Tibial nerve (tissue), 4 donors: ENCODE results near the gene COASY. TPM values are rescaled to one million over a fixed set of nuclear protein-coding genes. Genes with fewer than 3 reads are reported as not detected.

ENCODE experiments used
- DNase-seq, 2 donors: peaks; one replicate each; pipeline ENCODE4 v3.0.0-alpha.2; 2019; ENCODE audit warnings: low spot score in 2 of 2
- H3K27ac ChIP-seq, 4 donors: fragments of 200-600 bp; sonication (generic) in 3 of 4; one replicate each; pipeline ENCODE4 v1.5.1; 2017 to 2019; ENCODE audit warnings: mild to moderate bottlenecking in 1 of 4
- H3K27me3 ChIP-seq, 2 donors: fragments of 200-600 bp; sonication (generic) in 1 of 2; one replicate each; pipeline versions ENCODE4 v1.5.1 to v1.6.0; 2017 to 2019
- H3K36me3 ChIP-seq, 3 donors: fragments of 200-600 bp; sonication (generic); one replicate each; pipeline ENCODE4 v1.5.1; 2018 to 2019
- H3K4me1 ChIP-seq, 4 donors: fragments of 200-600 bp; sonication (generic) in 3 of 4; one replicate each; pipeline ENCODE4 v1.5.1; 2017 to 2019
- H3K4me3 ChIP-seq, 4 donors: fragments of 200-600 bp; sonication (generic) in 3 of 4; one replicate each; pipeline ENCODE4 v1.5.1; 2017 to 2019; ENCODE audit warnings: mild to moderate bottlenecking in 1 of 4, moderate library complexity in 1 of 4
- H3K9me3 ChIP-seq, 4 donors: fragments of 200-600 bp; sonication (generic) in 3 of 4; one replicate each; pipeline ENCODE4 v1.5.1; 2017 to 2019
- CTCF ChIP-seq, 5 experiments: fragments of 200-600 bp in 3 of 5; fragments of 450-650 bp in 2 of 5; sonication (generic) in 3 of 5; IDR thresholded peaks; one replicate each; pipeline ENCODE4 v1.5.1; 2016 to 2019; ENCODE audit warnings: antibody characterized with exemption in 5 of 5, mild to moderate bottlenecking in 3 of 5, moderate library complexity in 2 of 5
- EP300 ChIP-seq, 2 donors: sonication (generic); formaldehyde crosslinking; IDR thresholded peaks; one replicate each; pipeline ENCODE4 v1.6.1; 2017; ENCODE audit warnings: antibody characterized with exemption in 2 of 2, mild to moderate bottlenecking in 1 of 2
- POLR2A ChIP-seq, 2 donors: fragments of 450-650 bp; IDR thresholded peaks; one replicate each; pipeline ENCODE4 v1.6.1; 2017; ENCODE audit warnings: antibody characterized with exemption in 2 of 2, mild to moderate bottlenecking in 2 of 2, moderate library complexity in 2 of 2
- WGBS, 2 donors: methylation state at CpG; one replicate each; pipeline ENCODE4 v1.1.5; 2018; 5-methylcytosine and 5-hydroxymethylcytosine counted together
- total RNA-seq, 4 donors: library from RNA; depleted of rRNA; stranded (reverse); fragments of >200 nt; gene quantifications; one replicate each; pipeline ENCODE4 v1.1.0, GENCODE V29; 2016

The COASY gene
- total RNA-seq, 4 donors from 2014 or later, result 22.9 to 33.9 (median 25.5) TPM

GRCh38 chr17:42577532-42578281 lies 15.8 kb downstream of the COASY start, which contains the start of gene PSMC3IP:
PSMC3IP (minus strand) TSS chr17:42577729; CDS start chr17:42577686, 43 bp downstream.
- peak within 1 kb of the TSS; percentile 55 to 90 (median 87) for H3K27ac ChIP-seq
- H3K27me3 ChIP-seq, result no peaks in the 10 kb centered on the region
- peak within 1 kb of the TSS; percentile 41 to 87 (median 72) for H3K4me3 ChIP-seq
- peak; percentile 91 to 93 for DNase-seq
- no peaks in the 10 kb centered on the region for H3K9me3 ChIP-seq
- 0% methylated on average over 27 to 52 of the region's 52 CpGs for WGBS, 2 donors
- TF ChIP-seq EP300 (IDR thresholded peaks at IDR 0.05), result peak; percentile 86 to 94
- TF ChIP-seq CTCF (IDR thresholded peaks at IDR 0.05), result peak; percentile 19 to 71 (median 39)
- peak; percentile 45 to 73 for TF ChIP-seq POLR2A (IDR thresholded peaks at IDR 0.05)
- H3K36me3 ChIP-seq, result peaks cover 2 to 63% (median 26%) of the 10 kb centered on the region in 3 donors
- H3K4me1 ChIP-seq, result peaks cover 0 to 28% (median 12%) of the 10 kb centered on the region in 4 donors

GRCh38 chr17:42578282-42578869 lies 16.4 kb downstream of the COASY start:
- TF ChIP-seq EP300 (IDR thresholded peaks at IDR 0.05) (no peak), CTCF (IDR thresholded peaks at IDR 0.05) (peak; percentile 65 to 78 (median 76)), POLR2A (IDR thresholded peaks at IDR 0.05) (no peak)
- H3K27ac ChIP-seq, result peak overlapping the region; percentile 55 to 90 (median 87)
- H3K4me1 ChIP-seq, result peaks cover 0 to 28% (median 12%) of the 10 kb centered on the region in 4 donors
- peaks cover 2 to 63% (median 27%) of the 10 kb centered on the region in 3 donors for H3K36me3 ChIP-seq
- no peaks in the 10 kb centered on the region for H3K27me3 ChIP-seq
- H3K4me3 ChIP-seq, result peak overlapping the region; percentile 41 to 87 (median 72)
- DNase-seq, result peak; percentile 69 to 88
- WGBS, 2 donors, result 0 to 1% methylated on average over 20 of the region's 20 CpGs
- H3K9me3 ChIP-seq, result no peaks in the 10 kb centered on the region

- Histone ChIP-seq H3K27me3 (no peaks in the 10 kb centered on the region), H3K4me1 (peaks cover 0 to 28% (median 12%) of the 10 kb centered on the region in 4 donors), H3K27ac (no peak overlapping the region), H3K36me3 (peaks cover 2 to 63% (median 35%) of the 10 kb centered on the region in 3 donors), H3K9me3 (no peaks in the 10 kb centered on the region), H3K4me3 (no peak overlapping the region)
- 46 to 52% methylated on average over 2 of the region's 2 CpGs for WGBS, 2 donors
- no peak for DNase-seq
- TF ChIP-seq EP300 (IDR thresholded peaks at IDR 0.05) (no peak), CTCF (IDR thresholded peaks at IDR 0.05) (no peak), POLR2A (IDR thresholded peaks at IDR 0.05) (no peak)
These were observed 18.0 kb downstream of the COASY start for GRCh38 chr17:42579794-42580551.

- H3K4me1 ChIP-seq, result peaks cover 0 to 19% (median 9%) of the 10 kb centered on the region in 4 donors
- no peak overlapping the region for H3K4me3 ChIP-seq
- no peaks in the 10 kb centered on the region for H3K9me3 ChIP-seq
- H3K27me3 ChIP-seq, result no peaks in the 10 kb centered on the region
- no peak for DNase-seq
- TF ChIP-seq POLR2A (IDR thresholded peaks at IDR 0.05), result no peak
- no peak for TF ChIP-seq CTCF (IDR thresholded peaks at IDR 0.05)
- no peak for TF ChIP-seq EP300 (IDR thresholded peaks at IDR 0.05)
- 80 to 85% methylated on average over 7 to 10 of the region's 10 CpGs for WGBS, 2 donors
- H3K27ac ChIP-seq, result no peak overlapping the region
- peaks cover 2 to 76% (median 43%) of the 10 kb centered on the region in 3 donors for H3K36me3 ChIP-seq
These were observed 19.9 kb downstream of the COASY start for GRCh38 chr17:42581744-42582270.
